DMS53 treated with DMSO at 0.1 percent for 48 hours (cell line): Measurements from ENCODE around the gene C7orf25.

Source experiments
- DNase-seq: peaks from one replicate; lab custom pipeline; 2025; ENCODE audit not compliant: unreplicated experiment; lab: John Stamatoyannopoulos, UW

Gene C7orf25

GRCh38 chr7:42878303-42878702 is 33.6 kb downstream of the C7orf25 start:
- DNase-seq, result no peak

- no peak for DNase-seq
Measured at GRCh38 chr7:42877862-42878261, 34.0 kb downstream of the C7orf25 start.

- DNase-seq, result peak; percentile 37
Measured at GRCh38 chr7:42876182-42877068, 35.4 kb downstream of the C7orf25 start.

- no peak for DNase-seq
Measured at GRCh38 chr7:42869131-42870020, 42.5 kb downstream of the C7orf25 start.

- DNase-seq, result no peak
Measured at GRCh38 chr7:42868480-42868879, 43.4 kb downstream of the C7orf25 start.
